HUES64 (cell line): ENCODE measurements around the gene BAZ2A.
"Not testable (repeated sequence)": the region's sequence is repeated elsewhere in the genome, so short reads cannot be mapped to it uniquely, and the experiment has no call there.

Source experiments
- H3K27ac ChIP-seq: 2 replicates; pipeline ENCODE4 v1.7.0; 2013; ENCODE audit warnings: low read depth, low read length, inconsistent platforms
- H3K27me3 ChIP-seq: 2 replicates; pipeline ENCODE4 v1.6.1; 2013; ENCODE audit warnings: mild to moderate bottlenecking, low read length; ENCODE audit not compliant: insufficient read depth
- H3K36me3 ChIP-seq: 2 replicates; pipeline ENCODE4 v1.6.1; 2013; ENCODE audit warnings: mild to moderate bottlenecking, low read length; ENCODE audit not compliant: insufficient read depth
- H3K4me1 ChIP-seq: 2 replicates; pipeline ENCODE4 v1.6.1; 2013; ENCODE audit warnings: mild to moderate bottlenecking, low read length, moderate library complexity; ENCODE audit not compliant: insufficient read depth
- H3K4me3 ChIP-seq: 2 replicates; pipeline ENCODE4 v1.5.1; 2013; ENCODE audit warnings: mild to moderate bottlenecking, low read length, moderate library complexity
- H3K9ac ChIP-seq: 2 replicates; pipeline ENCODE4 v1.6.1; 2013; ENCODE audit warnings: mild to moderate bottlenecking, low read depth, low read length
- H3K9me3 ChIP-seq: 2 replicates; pipeline ENCODE4 v1.6.1; 2013; ENCODE audit warnings: low read depth, low read length; ENCODE audit not compliant: insufficient read depth
- WGBS: fragments of 150-250, 120-280 bp; methylation state at CpG from one replicate; pipeline ENCODE4 v1.1.7; 2013; ENCODE audit warnings: missing lambda C conversion rate; 5-methylcytosine and 5-hydroxymethylcytosine counted together

BAZ2A gene

DNA sequence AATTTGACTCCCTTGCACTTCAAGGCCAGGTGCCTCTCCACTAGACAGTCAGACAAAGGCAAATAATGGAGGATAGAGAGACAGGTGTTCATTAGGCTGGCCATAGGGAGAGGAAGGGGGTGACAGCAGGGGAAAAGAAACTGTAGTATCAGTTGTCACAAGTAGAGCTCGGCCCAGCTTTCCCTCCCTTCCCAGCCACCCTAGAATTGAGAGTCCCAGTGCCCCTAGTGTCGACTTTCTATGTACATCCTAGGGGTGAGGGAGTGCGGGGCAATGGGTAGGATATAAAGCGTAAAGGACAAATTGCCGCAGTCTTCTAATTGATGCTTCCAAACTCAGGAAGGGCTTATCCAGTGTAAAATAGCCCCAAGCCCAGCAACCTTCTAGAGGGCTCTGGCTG lies 39.0 kb downstream of the BAZ2A start:
- peaks cover 24% of the 10 kb centered on the region for H3K4me1 ChIP-seq
- H3K4me3 ChIP-seq, result no peak overlapping the region
- H3K27ac ChIP-seq, result no peak overlapping the region
- WGBS, result 79% methylated on average over 4 of the region's 5 CpGs
- peaks cover 32% of the 10 kb centered on the region for H3K36me3 ChIP-seq
- no peaks in the 10 kb centered on the region for H3K9me3 ChIP-seq
- H3K27me3 ChIP-seq, result no peaks in the 10 kb centered on the region
- no peak overlapping the region for H3K9ac ChIP-seq

GRCh38 chr12:56590237-56590830 lies 39.8 kb downstream of the BAZ2A start:
- Histone ChIP-seq H3K9ac (no peak overlapping the region), H3K4me1 (peaks cover 24% of the 10 kb centered on the region), H3K9me3 (no peaks in the 10 kb centered on the region), H3K4me3 (no peak overlapping the region), H3K27me3 (no peaks in the 10 kb centered on the region), H3K27ac (no peak overlapping the region), H3K36me3 (peaks cover 28% of the 10 kb centered on the region)
- WGBS, result 51% methylated on average over 2 of the region's 3 CpGs

GRCh38 chr12:56589783-56590182 lies 40.3 kb downstream of the BAZ2A start:
- H3K4me1 ChIP-seq, result peaks cover 24% of the 10 kb centered on the region
- H3K27me3 ChIP-seq, result no peaks in the 10 kb centered on the region
- 89% methylated on average over 1 of the region's 1 CpG for WGBS
- no peak overlapping the region for H3K9ac ChIP-seq
- no peaks in the 10 kb centered on the region for H3K9me3 ChIP-seq
- H3K36me3 ChIP-seq, result peaks cover 28% of the 10 kb centered on the region
- no peak overlapping the region for H3K27ac ChIP-seq
- H3K4me3 ChIP-seq, result no peak overlapping the region

DNA sequence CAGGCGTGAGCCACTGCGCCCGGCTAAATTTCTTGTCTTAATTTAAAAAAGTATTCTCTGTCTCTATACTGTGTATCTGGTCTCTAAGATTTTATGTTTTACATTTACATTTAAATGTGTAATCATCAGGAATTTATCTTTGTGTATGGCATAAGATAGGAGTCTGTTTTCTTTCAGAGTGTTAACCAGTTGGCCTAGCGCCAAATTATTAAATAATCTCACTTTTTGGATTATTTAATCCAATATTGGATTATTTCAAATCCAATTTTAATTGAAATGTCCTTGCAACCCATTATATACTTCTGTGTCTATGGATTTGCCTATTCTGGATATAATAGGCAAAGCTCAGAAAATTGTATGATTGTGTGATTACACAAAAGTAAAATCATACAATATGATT lies 45.0 kb downstream of the BAZ2A start:
- H3K4me3 ChIP-seq, result no peak overlapping the region
- peaks cover 28% of the 10 kb centered on the region for H3K36me3 ChIP-seq
- H3K9ac ChIP-seq, result no peak overlapping the region
- H3K27ac ChIP-seq, result no peak overlapping the region
- H3K4me1 ChIP-seq, result peaks cover 21% of the 10 kb centered on the region
- H3K27me3 ChIP-seq, result no peaks in the 10 kb centered on the region
- no peaks in the 10 kb centered on the region for H3K9me3 ChIP-seq
- WGBS, result 100% methylated on average over 3 of the region's 4 CpGs

GRCh38 chr12:56581418-56582145 lies 48.5 kb downstream of the BAZ2A start:
- Histone ChIP-seq H3K4me1 (peaks cover 6% of the 10 kb centered on the region; the same call in 1 of the 2 replicates), H3K27ac (no peak overlapping the region), H3K36me3 (peaks cover 5% of the 10 kb centered on the region; the same call in 1 of the 2 replicates), H3K27me3 (no peaks in the 10 kb centered on the region), H3K9me3 (no peaks in the 10 kb centered on the region), H3K9ac (no peak overlapping the region), H3K4me3 (no peak overlapping the region)
- 92% methylated on average over 10 of the region's 10 CpGs for WGBS

- Histone ChIP-seq H3K27me3 (no peaks in the 10 kb centered on the region), H3K4me3 (no peak overlapping the region), H3K9ac (no peak overlapping the region), H3K4me1 (peaks cover 6% of the 10 kb centered on the region; the same call in 1 of the 2 replicates), H3K27ac (no peak overlapping the region), H3K36me3 (peaks cover 5% of the 10 kb centered on the region), H3K9me3 (no peaks in the 10 kb centered on the region)
- WGBS, result 95% methylated on average over 9 of the region's 10 CpGs
Measured at GRCh38 chr12:56578983-56579546, 51.1 kb downstream of the BAZ2A start.

GRCh38 chr12:56577248-56577647 lies 52.9 kb downstream of the BAZ2A start:
- peaks cover 10% of the 10 kb centered on the region for H3K36me3 ChIP-seq
- 94% methylated on average over 5 of the region's 7 CpGs for WGBS
- not testable (repeated sequence) for H3K27me3 ChIP-seq, H3K27ac ChIP-seq, H3K4me1 ChIP-seq, H3K4me3 ChIP-seq, H3K9ac ChIP-seq, H3K9me3 ChIP-seq

- WGBS, result no CpG with 5 or more reads among the region's 2 CpGs
- H3K27ac ChIP-seq, result no peak overlapping the region
- H3K4me3 ChIP-seq, result no peak overlapping the region
- H3K9ac ChIP-seq, result no peak overlapping the region
- H3K9me3 ChIP-seq, result no peaks in the 10 kb centered on the region
- no peaks in the 10 kb centered on the region; the same call in 1 of the 2 replicates for H3K4me1 ChIP-seq
- no peaks in the 10 kb centered on the region for H3K27me3 ChIP-seq
- H3K36me3 ChIP-seq, result peaks cover 11% of the 10 kb centered on the region
Measured at GRCh38 chr12:56574210-56574609, 55.9 kb downstream of the BAZ2A start.

GRCh38 chr12:56572288-56572687 lies 57.8 kb downstream of the BAZ2A start:
- Histone ChIP-seq H3K4me1 (no peaks in the 10 kb centered on the region; the same call in 1 of the 2 replicates), H3K9ac (no peak overlapping the region), H3K27ac (no peak overlapping the region), H3K36me3 (peaks cover 16% of the 10 kb centered on the region), H3K27me3 (no peaks in the 10 kb centered on the region), H3K4me3 (no peak overlapping the region), H3K9me3 (no peaks in the 10 kb centered on the region)
- 82% methylated on average over 1 of the region's 1 CpG for WGBS

DNA sequence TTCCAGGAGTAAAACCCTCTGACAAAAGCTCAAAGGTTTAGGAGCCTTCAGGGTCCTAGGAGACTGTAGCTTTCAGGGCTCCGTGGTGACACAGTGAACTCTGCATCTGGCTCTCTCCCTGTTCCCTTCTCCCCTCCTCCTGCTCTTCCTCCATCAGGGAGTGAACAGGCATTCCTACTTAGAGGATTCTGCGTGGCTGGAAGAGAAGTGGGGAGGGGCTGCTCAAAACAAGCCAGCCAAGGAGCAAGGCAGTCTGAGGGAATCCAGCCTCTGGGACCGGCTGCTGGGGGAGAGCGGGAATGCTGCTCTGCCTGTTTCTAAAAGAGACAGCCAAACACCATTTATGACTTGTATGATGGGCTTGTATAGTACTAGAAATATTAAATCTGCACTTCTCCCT lies 59.0 kb downstream of the BAZ2A start:
- Histone ChIP-seq H3K36me3 (peaks cover 16% of the 10 kb centered on the region), H3K4me3 (no peak overlapping the region), H3K27me3 (no peaks in the 10 kb centered on the region), H3K9ac (no peak overlapping the region), H3K4me1 (no peaks in the 10 kb centered on the region; the same call in 1 of the 2 replicates), H3K27ac (no peak overlapping the region), H3K9me3 (no peaks in the 10 kb centered on the region)
- 62% methylated on average over 3 of the region's 4 CpGs for WGBS

DNA sequence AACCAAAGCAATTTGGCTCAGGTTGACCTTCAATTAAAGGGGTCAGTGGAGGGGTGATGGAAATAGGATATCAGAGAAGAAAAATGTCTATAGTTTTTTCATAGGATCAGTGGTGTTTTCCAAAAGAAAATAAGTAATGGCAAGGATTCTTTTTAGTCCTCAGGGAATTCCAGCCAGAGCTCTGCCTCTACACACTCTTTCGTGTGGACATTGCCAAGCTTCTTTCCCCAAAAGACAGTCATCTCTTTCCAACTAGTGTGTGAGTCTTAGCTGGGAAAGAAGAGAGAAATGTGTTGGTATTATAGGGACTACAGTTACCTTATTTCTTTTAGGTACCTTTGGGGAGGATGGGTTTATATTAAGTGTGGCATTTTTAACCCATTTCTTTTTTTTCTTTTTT lies 62.0 kb downstream of the BAZ2A start:
- H3K9me3 ChIP-seq, result no peaks in the 10 kb centered on the region
- H3K27me3 ChIP-seq, result no peaks in the 10 kb centered on the region
- H3K4me1 ChIP-seq, result peaks cover 9% of the 10 kb centered on the region; the same call in 1 of the 2 replicates
- H3K36me3 ChIP-seq, result peaks cover 12% of the 10 kb centered on the region
- WGBS, result 100% methylated on average over 1 of the region's 1 CpG
- H3K4me3 ChIP-seq, result no peak overlapping the region
- H3K9ac ChIP-seq, result no peak overlapping the region
- no peak overlapping the region for H3K27ac ChIP-seq
